Right lobe of liver (tissue), 4 donors: ENCODE data around the gene TIPRL.

Source experiments
- CTCF ChIP-seq, 4 donors: fragments of 200-600 bp in 3 of 4; fragments of 450-650 bp in 1 of 4; IDR thresholded peaks; one replicate each; pipeline versions ENCODE4 v1.5.1 to v1.8.0; 2016 to 2022; ENCODE audit warnings: antibody characterized with exemption in 4 of 4, mild to moderate bottlenecking in 2 of 4
- POLR2A ChIP-seq: fragments of 450-650 bp; IDR thresholded peaks from one replicate; pipeline ENCODE4 v1.6.1; 2017; ENCODE audit warnings: antibody characterized with exemption, mild to moderate bottlenecking
- donor health status: DM: no; HTN: no; CAD: no.
- donor health status: DM: no; HTN: no; CAD: no.
- donor health status: DM: no; HTN: yes; CAD: no.

- no peak for TF ChIP-seq POLR2A
- TF ChIP-seq CTCF (IDR thresholded peaks at IDR 0.05): no peak
Observed at GRCh38 chr1:168135116-168135920, 43.4 kb upstream of the TIPRL start.
